HG02870 (cell line): Measurements from ENCODE around the gene DCLK1.

ENCODE experiments used
- ATAC-seq: cut with Tn5 transposase; IDR thresholded peaks from one replicate; pipeline ENCODE4 v1.9.1; 2021; ENCODE audit warnings: mild to moderate bottlenecking, moderate library complexity; ENCODE audit not compliant: unreplicated experiment

Gene DCLK1

DNA sequence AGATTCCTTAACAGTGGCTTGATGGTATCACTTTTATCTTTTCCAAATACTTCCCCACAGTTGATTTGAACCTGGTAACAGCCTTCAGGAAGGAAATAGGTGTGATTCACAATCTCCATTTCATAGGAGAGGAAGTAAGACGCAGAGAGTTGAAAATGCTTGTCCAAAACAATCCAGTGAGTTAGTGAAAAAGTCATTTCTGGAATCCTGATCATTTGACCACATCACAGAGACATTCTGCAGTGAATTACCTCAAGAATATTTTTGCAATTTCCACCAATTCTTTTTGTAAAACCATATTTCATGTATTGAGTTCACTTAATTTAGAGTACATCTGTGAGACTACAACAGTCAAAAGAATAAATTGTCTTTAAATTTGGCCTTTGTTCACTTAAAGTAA, 292.8 kb downstream of the DCLK1 start:
- ATAC-seq, result no peak

DNA sequence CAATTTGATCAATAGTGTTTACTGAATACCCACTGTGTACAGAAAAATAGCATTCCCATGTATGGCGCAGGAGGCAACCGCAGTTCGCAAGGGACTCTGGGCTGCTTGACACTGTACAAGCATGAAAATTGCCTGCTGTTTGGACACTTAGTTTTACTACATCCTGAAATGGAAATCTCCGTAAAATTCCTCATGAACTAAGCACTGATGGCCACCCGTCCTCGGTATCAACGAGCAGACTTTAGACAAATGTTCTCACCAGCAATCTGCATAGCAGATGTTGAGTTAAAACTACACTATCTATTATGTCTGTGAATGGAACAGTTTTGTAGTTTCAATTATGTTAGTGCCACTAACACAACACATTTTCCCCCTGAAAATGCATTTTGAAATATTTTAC, 294.7 kb downstream of the DCLK1 start:
- no peak for ATAC-seq

DNA sequence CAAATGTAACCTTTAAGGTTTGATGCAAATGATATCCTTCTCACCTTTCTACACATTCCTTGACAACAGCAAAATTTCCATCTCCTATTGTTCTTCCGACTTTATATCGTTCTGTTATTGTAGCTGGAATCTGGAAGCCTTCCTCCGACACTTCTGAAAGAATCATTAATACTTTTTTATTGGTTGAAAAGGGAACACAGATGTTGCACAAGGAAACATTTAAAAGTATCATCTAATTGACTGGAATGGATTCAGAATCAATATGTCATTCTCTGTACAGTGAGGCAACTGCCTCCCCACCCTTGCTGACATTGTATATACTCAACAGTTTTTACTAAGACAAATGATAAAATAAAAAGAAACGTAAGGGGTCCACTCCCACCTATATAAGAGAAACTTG, 295.2 kb downstream of the DCLK1 start:
- no peak for ATAC-seq

DNA sequence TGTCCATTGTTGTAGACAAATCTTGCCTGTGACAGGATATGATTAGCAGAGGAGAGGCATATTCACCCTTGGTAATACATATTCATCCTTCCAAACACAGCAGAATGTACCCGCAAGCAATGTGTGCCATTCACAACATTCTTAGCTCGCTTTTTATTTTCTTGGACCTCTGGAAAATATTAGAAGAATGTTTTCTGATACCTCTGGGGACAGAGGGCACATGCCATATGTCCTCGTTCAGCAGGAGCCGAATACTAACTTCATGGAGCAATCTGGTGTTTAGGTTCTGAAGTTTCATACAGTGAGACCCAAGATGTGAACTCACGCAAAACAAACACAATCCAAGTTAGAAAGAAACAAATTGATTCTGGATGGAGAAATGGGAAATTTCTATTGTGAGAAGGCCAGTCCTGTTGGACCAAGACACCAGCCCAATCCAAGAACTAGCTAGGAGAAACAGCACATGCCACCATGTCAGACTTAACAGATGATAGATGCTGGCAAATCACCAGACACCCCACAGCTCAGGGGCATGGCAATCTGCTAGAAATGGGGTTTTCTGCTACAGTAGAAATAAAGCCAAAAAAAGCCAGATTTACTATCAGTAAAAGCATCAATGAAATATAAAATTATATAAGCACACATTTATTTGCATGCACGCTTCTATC, 297.4 kb downstream of the DCLK1 start:
- ATAC-seq, result no peak

DNA sequence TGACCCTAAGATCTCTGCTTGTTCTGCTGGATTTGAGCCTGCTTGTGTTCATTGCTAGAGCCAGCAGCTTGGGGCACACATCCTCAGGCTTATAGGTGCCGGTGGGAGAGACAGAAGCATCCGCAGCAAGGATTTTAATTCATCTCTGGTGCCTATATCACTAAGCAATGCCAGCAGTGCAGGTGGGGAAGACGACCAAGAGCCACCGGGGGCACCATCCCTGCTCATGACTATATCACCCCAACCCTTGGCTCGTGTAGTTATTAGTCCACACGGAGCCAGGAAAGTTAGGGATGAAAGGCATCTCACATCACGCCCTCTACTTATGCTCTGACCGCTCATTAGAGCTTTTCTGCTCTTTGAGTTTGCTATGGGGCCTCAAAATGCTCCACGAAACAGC, 298.2 kb downstream of the DCLK1 start:
- no peak for ATAC-seq

DNA sequence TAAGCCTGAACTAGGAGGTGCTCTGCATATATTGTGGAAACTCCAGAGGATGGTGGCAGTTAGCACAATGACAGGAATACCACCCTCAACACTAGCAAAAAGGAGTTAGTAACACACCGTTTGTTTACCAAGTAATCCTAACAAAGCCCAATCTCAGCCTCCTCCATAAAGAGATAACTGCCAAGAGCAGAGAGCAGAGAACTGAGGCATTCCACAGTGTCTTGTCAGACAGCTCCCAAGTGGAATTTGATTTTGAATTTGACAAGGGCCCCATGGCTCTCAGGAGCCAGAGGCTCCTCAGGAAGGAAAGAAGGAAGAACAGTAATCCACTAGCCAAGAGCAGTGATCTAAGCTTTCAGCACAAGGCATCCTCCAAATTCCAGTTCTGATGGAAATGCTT, 298.6 kb downstream of the DCLK1 start:
- no peak for ATAC-seq

DNA sequence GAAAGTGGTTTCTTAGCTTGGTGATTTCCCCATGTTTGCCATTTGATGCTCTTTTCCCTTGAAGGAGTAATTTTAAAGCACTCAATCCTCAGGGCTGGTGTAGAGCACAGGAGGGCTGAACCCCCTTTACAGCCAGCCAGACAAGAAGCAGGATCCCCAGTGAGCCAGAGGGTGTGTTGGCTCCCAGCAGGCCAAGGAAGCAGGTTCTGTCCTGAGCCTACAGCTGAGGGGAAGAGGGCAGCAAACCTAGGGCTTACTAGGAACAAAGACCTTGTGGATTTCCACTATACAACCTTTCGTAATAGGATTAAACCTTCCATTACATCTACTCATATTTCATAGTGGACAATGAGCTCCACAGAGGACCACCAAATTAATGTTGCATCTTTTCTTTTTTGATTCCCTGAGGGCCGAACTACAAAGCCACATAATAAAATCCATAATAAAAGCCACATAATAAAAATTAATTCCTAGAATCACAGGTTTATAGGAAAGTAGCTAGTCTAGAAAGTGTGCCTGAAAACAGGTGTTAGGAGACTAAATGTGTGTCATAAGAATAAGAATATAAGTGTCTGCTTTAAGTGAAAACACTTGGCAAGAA, 300.2 kb downstream of the DCLK1 start:
- no peak for ATAC-seq

- no peak for ATAC-seq
These were observed 304.4 kb downstream of the DCLK1 start for GRCh38 chr13:35826626-35827254.

- no peak for ATAC-seq
These were observed 306.4 kb downstream of the DCLK1 start for GRCh38 chr13:35824825-35825224.

GRCh38 chr13:35824395-35824794, 306.8 kb downstream of the DCLK1 start:
- no peak for ATAC-seq

GRCh38 chr13:35822666-35823065, 308.5 kb downstream of the DCLK1 start:
- no peak for ATAC-seq

DNA sequence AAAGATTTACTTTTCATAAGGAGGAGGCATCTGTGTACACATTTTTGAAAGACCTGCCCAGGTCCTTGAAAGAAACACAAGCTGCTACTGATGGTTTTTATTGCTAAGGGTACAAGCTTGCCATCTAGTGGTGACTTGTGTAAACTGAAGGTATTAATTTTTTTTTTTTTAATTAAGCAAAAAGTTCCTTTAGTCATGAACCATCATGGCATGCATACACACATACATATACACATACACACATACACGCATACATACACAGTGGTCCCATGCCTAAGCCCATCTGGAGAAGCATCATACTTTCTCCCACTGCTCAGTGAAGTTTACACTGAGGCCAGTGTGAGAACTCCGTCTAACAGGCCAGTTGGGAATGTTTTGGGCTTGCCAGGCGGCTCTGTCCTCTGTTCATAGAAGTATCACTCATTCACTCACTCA, 312.5 kb downstream of the DCLK1 start:
- ATAC-seq, result no peak

DNA sequence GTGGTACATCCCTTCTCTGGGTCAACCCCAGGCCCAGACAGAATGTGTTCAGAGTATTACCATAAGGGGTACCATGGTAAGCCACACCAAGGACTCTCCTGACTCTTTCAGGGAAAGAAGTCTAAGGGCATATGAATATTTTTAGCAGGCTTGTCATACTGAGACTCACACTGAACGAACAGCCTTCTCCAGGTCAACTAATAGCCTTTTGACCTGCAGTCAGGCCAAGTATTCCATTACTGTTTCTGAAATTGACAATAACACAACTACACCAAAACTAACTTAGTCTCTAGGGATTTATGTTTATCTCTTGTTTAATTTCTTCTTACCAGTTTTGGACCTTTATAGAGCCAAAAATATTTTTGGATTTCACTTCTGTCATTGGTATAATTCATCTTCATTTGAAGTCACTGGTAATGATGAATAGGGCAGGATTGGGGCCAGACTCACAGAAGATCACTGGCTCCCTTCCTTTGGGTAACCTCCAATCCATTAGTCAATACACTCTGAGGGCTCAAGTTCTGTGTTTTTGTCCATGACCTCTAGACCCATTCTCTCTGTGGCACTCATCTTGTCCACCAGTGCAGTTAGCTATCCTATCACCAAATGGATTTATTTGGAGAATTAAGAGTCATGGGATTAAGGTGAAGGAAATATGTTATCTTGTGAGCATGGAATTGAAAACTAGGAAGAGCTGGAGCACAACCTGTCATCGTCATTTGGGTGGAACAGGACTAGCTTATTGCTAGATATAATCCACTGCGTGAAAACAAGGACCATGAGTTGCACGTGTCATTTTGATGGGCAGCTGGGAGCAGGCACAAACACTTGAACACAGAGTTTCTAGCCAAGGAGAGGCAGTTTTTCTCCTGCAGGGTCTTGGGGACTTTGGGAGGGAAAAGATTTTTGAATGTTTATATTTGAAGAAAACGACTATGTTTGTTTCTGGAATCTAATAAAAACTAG, 313.3 kb downstream of the DCLK1 start:
- ATAC-seq, result no peak

GRCh38 chr13:35814605-35815011, 316.6 kb downstream of the DCLK1 start:
- ATAC-seq, result no peak

GRCh38 chr13:35812736-35813135, 318.4 kb downstream of the DCLK1 start:
- no peak for ATAC-seq

DNA sequence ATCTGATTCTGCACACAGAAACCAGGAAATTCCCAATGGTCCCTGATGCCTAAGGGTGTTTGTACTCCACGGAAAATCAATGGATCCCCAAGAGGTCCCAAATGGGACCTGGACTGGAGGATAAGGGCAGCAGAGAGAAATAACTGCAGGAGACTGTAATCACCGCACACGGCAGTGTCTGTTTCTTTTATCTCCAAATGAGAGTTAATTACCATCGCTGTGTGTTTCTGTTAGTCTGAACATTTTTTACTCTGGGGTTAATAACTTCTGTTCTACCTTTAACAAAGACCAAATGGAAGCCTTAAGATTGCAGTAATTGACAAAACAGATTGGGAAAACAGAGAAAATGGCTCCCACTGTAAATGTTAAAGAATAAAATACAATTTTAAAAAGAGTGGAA, 320.9 kb downstream of the DCLK1 start:
- ATAC-seq, result no peak

- ATAC-seq, result no peak
These were observed 322.3 kb downstream of the DCLK1 start for GRCh38 chr13:35808846-35809245.

- no peak for ATAC-seq
These were observed 326.3 kb downstream of the DCLK1 start for GRCh38 chr13:35804901-35805300.

GRCh38 chr13:35797991-35798390, 333.2 kb downstream of the DCLK1 start:
- ATAC-seq, result no peak

GRCh38 chr13:35797244-35797643, 333.9 kb downstream of the DCLK1 start:
- ATAC-seq, result no peak

DNA sequence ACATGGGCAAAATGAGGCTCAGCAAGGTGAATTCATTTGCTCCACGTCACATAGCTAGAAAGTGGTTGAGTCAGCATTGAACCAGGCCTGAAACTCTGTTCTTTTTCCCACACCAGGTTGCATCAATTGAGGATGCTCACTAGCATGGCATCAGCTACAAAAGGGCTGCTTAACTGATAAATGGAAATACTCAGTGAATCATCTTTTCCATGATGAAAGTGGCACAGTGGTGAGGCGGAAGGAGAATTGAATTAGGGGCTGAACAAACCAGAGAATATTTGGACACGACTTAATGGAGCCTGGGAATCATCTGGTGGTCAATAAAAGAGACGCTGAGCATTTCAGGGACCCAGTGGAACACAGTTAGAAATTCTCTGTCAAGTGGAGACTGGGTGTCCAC, 334.6 kb downstream of the DCLK1 start:
- ATAC-seq, result no peak
